ENCODE results near the gene ADA. TPM values are rescaled to one million over a fixed set of nuclear protein-coding genes. Genes with fewer than 3 reads are reported as not detected.
"Not testable (repeated sequence)": the region's sequence is repeated elsewhere in the genome, so short reads cannot be mapped to it uniquely, and the experiment has no call there.

Gene ADA
- total and polyA plus RNA-seq, 8 donors = 2.9 to 6.0 (median 4.0) TPM

- Histone ChIP-seq H3K36me3 (no peaks in the 10 kb centered on the region), H3K9me3 (no peaks in the 10 kb centered on the region), H3K27me3 (no peaks in the 10 kb centered on the region), H3K4me3 (no peak overlapping the region), H3K27ac (no peak overlapping the region), H3K4me1 (no peaks in the 10 kb centered on the region)
- no peak for ATAC-seq
- intact Hi-C loops (cut with DNase I) = no loop called here
- no peak for FAIRE-seq
- DNase-seq = no peak
- no peak for TF ChIP-seq CTCF (IDR thresholded peaks at IDR 0.05)
- WGBS, 2 donors = 90 to 92% methylated on average over 2 of the region's 2 CpGs
These were observed 6.4 kb upstream of the ADA start for GRCh38 chr20:44657875-44658274.

- intact Hi-C loops (cut with DNase I) = no loop called here
- Histone ChIP-seq H3K27ac (no peak overlapping the region), H3K4me1 (no peaks in the 10 kb centered on the region), H3K4me3 (no peak overlapping the region), H3K9me3 (no peaks in the 10 kb centered on the region), H3K27me3 (no peaks in the 10 kb centered on the region), H3K36me3 (no peaks in the 10 kb centered on the region)
- ATAC-seq (no peak), DNase-seq (no peak), FAIRE-seq (no peak)
- no peak for TF ChIP-seq CTCF (IDR thresholded peaks at IDR 0.05)
- 60 to 63% methylated on average over 3 of the region's 3 CpGs for WGBS, 2 donors
These were observed 4.9 kb upstream of the ADA start for GRCh38 chr20:44656448-44656847.

GRCh38 chr20:44654210-44654609, 2.7 kb upstream of the ADA start:
- intact Hi-C loops (cut with DNase I); H3K27me3 ChIP-seq; FAIRE-seq; DNase-seq; H3K4me3 ChIP-seq; H3K27ac ChIP-seq; ATAC-seq; H3K4me1 ChIP-seq; H3K9me3 ChIP-seq; H3K36me3 ChIP-seq: not testable (repeated sequence)
- 97% methylated on average over 5 of the region's 5 CpGs for WGBS, 2 donors

- intact Hi-C loops (cut with DNase I) = no loop called here
- 87 to 96% methylated on average over 2 of the region's 2 CpGs for WGBS, 2 donors
- Histone ChIP-seq H3K27me3 (no peaks in the 10 kb centered on the region), H3K9me3 (no peaks in the 10 kb centered on the region), H3K27ac (no peak overlapping the region), H3K36me3 (no peaks in the 10 kb centered on the region), H3K4me1 (peaks cover 0 to 5% (median 0%) of the 10 kb centered on the region in 3 donors), H3K4me3 (no peak overlapping the region)
- DNase-seq = no peak
- no peak for FAIRE-seq
- ATAC-seq = no peak
- TF ChIP-seq CTCF (IDR thresholded peaks at IDR 0.05) = no peak
These were observed 2.0 kb upstream of the ADA start for GRCh38 chr20:44653546-44653945.

- H3K4me1 ChIP-seq = peaks cover 0 to 5% (median 0%) of the 10 kb centered on the region in 3 donors
- peak overlapping the region; percentile 69 to 86 (median 79) for H3K4me3 ChIP-seq
- H3K27me3 ChIP-seq = no peaks in the 10 kb centered on the region
- no peak for TF ChIP-seq CTCF (IDR thresholded peaks at IDR 0.05)
- H3K27ac ChIP-seq = no peak overlapping the region
- 0 to 1% methylated on average over 9 to 33 of the region's 33 CpGs for WGBS, 2 donors
- intact Hi-C loops (cut with DNase I) = no loop called here
- ATAC-seq (no peak), FAIRE-seq (no peak), DNase-seq (no peak)
- no peaks in the 10 kb centered on the region for H3K9me3 ChIP-seq
- H3K36me3 ChIP-seq = no peaks in the 10 kb centered on the region
These were observed 140 bp downstream of the ADA start for GRCh38 chr20:44651434-44651683.
